Muscle layer of duodenum (tissue), 2 donors: ENCODE results near the gene CMC2.

Experiments
- H3K27ac ChIP-seq: one replicate; pipeline ENCODE4 v1.7.0; 2013; ENCODE audit warnings: mild to moderate bottlenecking, low read length
- H3K27me3 ChIP-seq: one replicate; pipeline ENCODE4 v1.7.0; 2013; ENCODE audit warnings: low read depth, mild to moderate bottlenecking, control low read depth, low read length
- H3K36me3 ChIP-seq, 2 donors: one replicate each; pipeline ENCODE4 v1.7.0; 2013; ENCODE audit warnings: low read length in 2 of 2, control low read depth in 1 of 2, mild to moderate bottlenecking in 1 of 2; ENCODE audit not compliant: insufficient read depth in 2 of 2, control insufficient read depth in 1 of 2
- H3K4me1 ChIP-seq, 2 donors: one replicate each; pipeline ENCODE4 v1.7.0; 2013; ENCODE audit warnings: low read length in 2 of 2, mild to moderate bottlenecking in 2 of 2, control low read depth in 1 of 2, moderate library complexity in 1 of 2; ENCODE audit not compliant: insufficient read depth in 2 of 2, control insufficient read depth in 1 of 2
- H3K4me3 ChIP-seq, 2 donors: one replicate each; pipeline ENCODE4 v1.7.0; 2013; ENCODE audit warnings: low read length in 2 of 2, low read depth in 1 of 2, mild to moderate bottlenecking in 1 of 2
- H3K9me3 ChIP-seq, 2 donors: one replicate each; pipeline ENCODE4 v1.7.0; 2013; ENCODE audit warnings: low read length in 2 of 2, control low read depth in 1 of 2, mild to moderate bottlenecking in 1 of 2; ENCODE audit not compliant: control insufficient read depth in 1 of 2
- donor health status: healthy.

The CMC2 gene

DNA sequence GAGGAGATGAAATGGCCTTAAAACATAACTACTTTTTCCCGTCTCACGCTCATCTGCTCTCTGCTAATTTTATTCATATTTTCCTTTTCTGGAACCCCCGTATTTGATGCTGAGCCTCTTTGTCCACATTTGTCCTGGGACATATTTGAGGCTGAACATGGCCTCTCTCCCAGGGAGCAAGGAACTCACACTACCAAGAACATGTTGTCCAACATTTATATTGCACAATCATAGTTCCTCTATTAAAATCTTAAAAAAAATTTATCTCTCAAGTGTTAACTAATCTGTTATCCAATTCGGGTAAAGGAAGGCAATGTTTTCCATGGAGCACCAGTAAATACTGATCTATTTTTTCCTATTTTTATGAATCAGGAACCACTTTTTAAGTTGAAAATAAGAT is 60.2 kb downstream of the CMC2 start:
- Histone ChIP-seq H3K4me1 (no peaks in the 10 kb centered on the region), H3K4me3 (no peak overlapping the region), H3K36me3 (no peaks in the 10 kb centered on the region), H3K9me3 (no peaks in the 10 kb centered on the region), H3K27me3 (peaks cover 4% of the 10 kb centered on the region), H3K27ac (no peak overlapping the region)

DNA sequence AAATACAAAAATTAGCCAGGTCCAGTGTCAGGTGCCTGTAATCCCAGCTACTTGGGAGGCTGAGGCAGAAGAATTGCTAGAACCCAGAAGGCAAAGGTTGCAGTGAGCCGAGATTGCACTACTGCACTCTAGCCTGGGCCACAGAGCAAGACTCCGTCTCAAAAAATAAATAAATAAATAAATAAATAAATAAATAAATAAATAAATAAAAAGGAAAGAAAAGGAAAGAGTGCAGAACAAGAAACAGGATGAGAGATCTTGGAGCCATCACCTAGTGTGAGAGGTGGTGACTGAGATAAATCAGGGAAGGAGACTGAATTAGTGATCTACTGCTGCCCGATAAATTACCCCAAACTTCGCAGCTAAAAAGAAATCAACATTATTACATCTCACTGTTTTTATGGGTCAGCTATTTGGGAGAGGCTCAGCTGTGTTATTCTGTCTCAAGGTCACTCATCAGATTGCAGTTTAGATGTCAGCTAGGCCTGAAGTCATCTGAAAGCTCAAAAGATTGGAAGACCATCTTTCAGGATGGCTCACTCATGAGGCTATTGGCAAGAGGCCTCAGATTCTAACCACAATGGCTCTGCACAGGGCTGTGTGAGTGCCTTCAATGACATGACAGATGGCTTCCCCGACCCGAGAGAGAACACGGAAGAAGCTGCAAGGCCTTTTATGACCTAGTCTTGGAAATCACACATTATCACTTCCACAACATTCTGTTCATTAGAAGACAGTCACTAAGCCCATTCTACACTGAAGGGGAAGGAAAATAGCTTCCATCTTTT is 66.4 kb downstream of the CMC2 start:
- no peak overlapping the region for H3K27ac ChIP-seq
- H3K36me3 ChIP-seq, result no peaks in the 10 kb centered on the region
- peaks cover 0 to 10% of the 10 kb centered on the region in 2 donors for H3K4me1 ChIP-seq
- H3K9me3 ChIP-seq, result no peaks in the 10 kb centered on the region
- no peaks in the 10 kb centered on the region for H3K27me3 ChIP-seq
- H3K4me3 ChIP-seq, result no peak overlapping the region

DNA sequence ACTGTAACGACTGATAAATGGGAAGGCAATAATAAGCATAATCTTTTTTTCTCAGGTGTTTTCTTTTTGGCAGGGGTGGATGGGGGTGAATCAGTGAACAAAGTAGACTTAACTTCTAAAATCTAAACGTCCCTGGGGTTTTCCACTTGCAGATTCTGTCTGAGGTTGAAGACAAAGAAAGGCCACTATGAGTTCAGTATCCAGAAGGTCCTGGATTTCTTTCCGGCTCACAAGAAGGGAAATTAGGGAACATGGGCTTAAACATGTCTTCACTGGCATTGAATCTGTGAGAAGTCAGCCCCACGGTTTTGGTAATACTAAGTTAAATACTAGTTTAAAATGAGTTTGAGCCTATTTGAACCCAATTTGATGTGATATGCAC is 67.8 kb downstream of the CMC2 start:
- Histone ChIP-seq H3K4me3 (no peak overlapping the region), H3K36me3 (no peaks in the 10 kb centered on the region), H3K4me1 (peaks cover 0 to 10% of the 10 kb centered on the region in 2 donors), H3K27me3 (no peaks in the 10 kb centered on the region), H3K9me3 (no peaks in the 10 kb centered on the region), H3K27ac (no peak overlapping the region)

- Histone ChIP-seq H3K36me3 (no peaks in the 10 kb centered on the region), H3K4me3 (no peak overlapping the region), H3K27me3 (no peaks in the 10 kb centered on the region), H3K27ac (no peak overlapping the region), H3K9me3 (no peaks in the 10 kb centered on the region), H3K4me1 (peaks cover 0 to 10% of the 10 kb centered on the region in 2 donors)
These were observed 68.4 kb downstream of the CMC2 start for GRCh38 chr16:80938004-80938878.

GRCh38 chr16:80936410-80936809 is 70.3 kb downstream of the CMC2 start:
- Histone ChIP-seq H3K4me1 (peaks cover 0 to 14% of the 10 kb centered on the region in 2 donors), H3K27ac (no peak overlapping the region), H3K27me3 (no peaks in the 10 kb centered on the region), H3K36me3 (no peaks in the 10 kb centered on the region), H3K4me3 (no peak overlapping the region), H3K9me3 (no peaks in the 10 kb centered on the region)

- no peaks in the 10 kb centered on the region for H3K9me3 ChIP-seq
- no peaks in the 10 kb centered on the region for H3K36me3 ChIP-seq
- no peaks in the 10 kb centered on the region for H3K27me3 ChIP-seq
- no peak overlapping the region for H3K4me3 ChIP-seq
- H3K4me1 ChIP-seq, result peaks cover 0 to 14% of the 10 kb centered on the region in 2 donors
- no peak overlapping the region for H3K27ac ChIP-seq
These were observed 71.0 kb downstream of the CMC2 start for GRCh38 chr16:80935691-80936090.

DNA sequence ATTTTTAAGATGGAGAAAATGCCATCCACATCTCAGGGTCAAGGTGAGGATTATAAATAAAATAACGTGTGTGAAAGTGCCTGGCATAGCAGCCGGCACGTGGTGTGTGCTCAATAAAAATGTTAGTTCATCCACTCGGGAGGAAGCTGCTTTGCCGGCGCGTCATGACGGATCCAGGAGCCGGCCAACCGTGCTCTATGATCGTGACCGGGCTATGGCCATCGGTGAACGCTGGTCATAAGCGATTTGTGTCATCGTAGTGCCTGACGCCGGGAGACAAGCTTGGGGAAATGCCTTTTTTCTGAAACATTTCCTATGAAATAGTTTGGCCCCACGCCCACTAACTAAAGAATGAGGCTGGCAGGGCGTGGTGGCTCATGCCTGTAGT is 74.0 kb downstream of the CMC2 start:
- Histone ChIP-seq H3K9me3 (no peaks in the 10 kb centered on the region), H3K4me3 (peak overlapping the region; percentile 55 to 73), H3K27me3 (no peaks in the 10 kb centered on the region), H3K36me3 (no peaks in the 10 kb centered on the region), H3K4me1 (peaks cover 0 to 12% of the 10 kb centered on the region in 2 donors), H3K27ac (peak overlapping the region; percentile 69)

GRCh38 chr16:80931801-80932707 is 74.6 kb downstream of the CMC2 start:
- Histone ChIP-seq H3K4me1 (peaks cover 0 to 5% of the 10 kb centered on the region in 2 donors), H3K27ac (peak overlapping the region; percentile 69), H3K9me3 (no peaks in the 10 kb centered on the region), H3K36me3 (no peaks in the 10 kb centered on the region), H3K27me3 (no peaks in the 10 kb centered on the region), H3K4me3 (peak overlapping the region; percentile 55 to 73)

DNA sequence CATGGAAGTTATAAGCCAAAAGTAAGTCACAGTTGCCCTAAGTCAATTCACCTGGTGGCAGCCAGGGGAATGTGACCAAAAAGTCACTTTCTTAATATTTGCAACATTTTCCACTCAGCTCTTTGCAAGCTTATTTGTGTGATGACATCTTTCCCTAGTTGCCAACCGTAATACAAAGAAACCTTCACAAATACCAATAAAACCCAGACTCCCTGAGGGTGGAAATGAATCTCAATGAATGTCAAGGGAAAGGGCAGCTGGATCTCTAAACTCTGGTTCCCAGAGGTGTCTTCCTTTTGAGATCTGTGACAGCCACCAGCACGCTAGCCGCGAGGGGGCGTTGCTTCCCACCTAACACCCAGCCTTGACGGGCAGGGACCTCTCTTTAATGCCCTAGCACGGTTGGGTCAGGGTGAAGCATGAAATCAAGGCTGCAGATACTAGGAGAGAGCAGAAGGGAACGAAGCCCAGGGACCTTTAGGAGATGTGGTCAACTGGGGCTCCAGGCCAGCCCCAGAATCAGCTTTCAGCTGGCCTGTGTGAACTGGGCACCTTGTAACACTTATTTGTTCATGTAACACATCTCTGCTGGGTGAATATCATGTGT is 82.2 kb downstream of the CMC2 start:
- no peak overlapping the region for H3K4me3 ChIP-seq
- no peak overlapping the region for H3K27ac ChIP-seq
- no peaks in the 10 kb centered on the region for H3K27me3 ChIP-seq
- no peaks in the 10 kb centered on the region for H3K9me3 ChIP-seq
- H3K36me3 ChIP-seq, result no peaks in the 10 kb centered on the region
- no peaks in the 10 kb centered on the region for H3K4me1 ChIP-seq

DNA sequence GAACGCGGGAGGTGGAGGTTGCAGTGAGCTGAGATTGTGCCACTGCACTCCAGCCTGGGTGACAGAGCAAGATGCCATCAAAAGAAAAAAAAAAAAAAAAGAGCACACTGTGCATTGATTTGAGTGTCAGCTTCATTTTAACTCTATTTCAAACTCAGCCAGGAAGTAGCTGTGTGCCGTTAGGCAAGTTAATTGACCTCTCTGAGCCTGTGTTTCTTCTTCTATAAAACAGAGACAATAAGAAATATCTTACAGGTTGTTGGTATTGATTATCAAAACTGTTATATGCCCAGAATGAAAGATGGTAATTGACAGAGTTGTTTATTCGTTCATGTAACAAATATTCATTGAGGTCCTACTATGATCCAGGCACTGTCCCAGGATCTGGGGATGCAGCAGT is 83.3 kb downstream of the CMC2 start:
- Histone ChIP-seq H3K4me1 (no peaks in the 10 kb centered on the region), H3K4me3 (no peak overlapping the region), H3K27ac (no peak overlapping the region), H3K9me3 (no peaks in the 10 kb centered on the region), H3K27me3 (no peaks in the 10 kb centered on the region), H3K36me3 (no peaks in the 10 kb centered on the region)
